Measurements from ENCODE around the gene GRM4.

The GRM4 gene

GRCh38 chr6:33975661-33976436, 170.0 kb downstream of the GRM4 start:
- TF ChIP-seq, protein P1, sequence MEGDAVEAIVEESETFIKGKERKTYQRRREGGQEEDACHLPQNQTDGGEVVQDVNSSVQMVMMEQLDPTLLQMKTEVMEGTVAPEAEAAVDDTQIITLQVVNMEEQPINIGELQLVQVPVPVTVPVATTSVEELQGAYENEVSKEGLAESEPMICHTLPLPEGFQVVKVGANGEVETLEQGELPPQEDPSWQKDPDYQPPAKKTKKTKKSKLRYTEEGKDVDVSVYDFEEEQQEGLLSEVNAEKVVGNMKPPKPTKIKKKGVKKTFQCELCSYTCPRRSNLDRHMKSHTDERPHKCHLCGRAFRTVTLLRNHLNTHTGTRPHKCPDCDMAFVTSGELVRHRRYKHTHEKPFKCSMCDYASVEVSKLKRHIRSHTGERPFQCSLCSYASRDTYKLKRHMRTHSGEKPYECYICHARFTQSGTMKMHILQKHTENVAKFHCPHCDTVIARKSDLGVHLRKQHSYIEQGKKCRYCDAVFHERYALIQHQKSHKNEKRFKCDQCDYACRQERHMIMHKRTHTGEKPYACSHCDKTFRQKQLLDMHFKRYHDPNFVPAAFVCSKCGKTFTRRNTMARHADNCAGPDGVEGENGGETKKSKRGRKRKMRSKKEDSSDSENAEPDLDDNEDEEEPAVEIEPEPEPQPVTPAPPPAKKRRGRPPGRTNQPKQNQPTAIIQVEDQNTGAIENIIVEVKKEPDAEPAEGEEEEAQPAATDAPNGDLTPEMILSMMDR (conservative IDR thresholded peaks at IDR 0.05; ENCODE audit: low read depth), result no peak
- DNase-seq (ENCODE audit: low spot score), result no peak
- POLR2A ChIA-PET (ENCODE audit: low non-redundant PET), result no interaction called here
- H3K27ac ChIP-seq, result no peak overlapping the region
- CTCF ChIA-PET, result no interaction called here

GRCh38 chr6:33974471-33974870, 171.4 kb downstream of the GRM4 start:
- TF ChIP-seq, protein P1 (conservative IDR thresholded peaks at IDR 0.05; ENCODE audit: low read depth), result no peak
- DNase-seq (ENCODE audit: low spot score), result no peak
- CTCF ChIA-PET, result no interaction called here
- no peak overlapping the region for H3K27ac ChIP-seq
- POLR2A ChIA-PET (ENCODE audit: low non-redundant PET), result no interaction called here

GRCh38 chr6:33974030-33974429, 171.9 kb downstream of the GRM4 start:
- TF ChIP-seq, protein P1 (conservative IDR thresholded peaks at IDR 0.05; ENCODE audit: low read depth), result no peak
- ChIA-PET CTCF (interaction anchor here (0.6 to 0.7 kb wide), 2 partner anchors 362 to 1231 kb away, joined by 3 to 4 read pairs; no protein-coding TSS in a partner anchor), POLR2A (ENCODE audit: low non-redundant PET) (no interaction called here)
- H3K27ac ChIP-seq, result no peak overlapping the region
- no peak for DNase-seq (ENCODE audit: low spot score)

- TF ChIP-seq, protein P1 (conservative IDR thresholded peaks at IDR 0.05; ENCODE audit: low read depth), result no peak
- POLR2A ChIA-PET (ENCODE audit: low non-redundant PET), result no interaction called here
- no peak overlapping the region for H3K27ac ChIP-seq
- DNase-seq (ENCODE audit: low spot score), result no peak
- CTCF ChIA-PET, result no interaction called here
Observed at GRCh38 chr6:33971580-33971979, 174.3 kb downstream of the GRM4 start.

Data from RWPE1 (cell line).